ENCODE measurements around the gene KIF26B.

DNA sequence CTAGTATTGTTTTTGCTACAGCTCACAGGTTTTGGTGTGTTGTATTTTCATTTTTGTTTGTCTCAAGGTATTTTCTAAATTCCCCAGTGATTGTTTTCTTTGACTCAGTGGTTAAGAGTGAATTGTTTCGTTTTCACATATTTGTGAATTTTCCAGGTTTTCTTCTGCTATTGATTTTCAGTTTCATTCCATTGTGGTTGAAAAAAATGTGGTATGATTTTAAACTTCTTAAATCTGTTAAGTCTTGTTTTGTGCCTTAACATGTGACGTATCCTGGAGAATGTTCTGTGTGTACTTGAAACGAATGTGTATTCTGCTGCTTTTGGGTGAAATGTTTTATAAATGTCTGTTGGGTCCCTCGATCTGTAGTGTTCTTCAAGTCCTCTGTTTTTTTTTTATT, 117.9 kb downstream of the KIF26B start:
- TF ChIP-seq CTCF (IDR thresholded peaks at IDR 0.05; ENCODE audit: low read length) (no peak), EZH2 (IDR thresholded peaks at IDR 0.05; ENCODE audit: borderline replicate concordance, low read length) (no peak)
